Measurements from ENCODE around the gene TOMM40L.
"Not testable (repeated sequence)": the region's sequence is repeated elsewhere in the genome, so short reads cannot be mapped to it uniquely, and the experiment has no call there.

Gene TOMM40L

DNA sequence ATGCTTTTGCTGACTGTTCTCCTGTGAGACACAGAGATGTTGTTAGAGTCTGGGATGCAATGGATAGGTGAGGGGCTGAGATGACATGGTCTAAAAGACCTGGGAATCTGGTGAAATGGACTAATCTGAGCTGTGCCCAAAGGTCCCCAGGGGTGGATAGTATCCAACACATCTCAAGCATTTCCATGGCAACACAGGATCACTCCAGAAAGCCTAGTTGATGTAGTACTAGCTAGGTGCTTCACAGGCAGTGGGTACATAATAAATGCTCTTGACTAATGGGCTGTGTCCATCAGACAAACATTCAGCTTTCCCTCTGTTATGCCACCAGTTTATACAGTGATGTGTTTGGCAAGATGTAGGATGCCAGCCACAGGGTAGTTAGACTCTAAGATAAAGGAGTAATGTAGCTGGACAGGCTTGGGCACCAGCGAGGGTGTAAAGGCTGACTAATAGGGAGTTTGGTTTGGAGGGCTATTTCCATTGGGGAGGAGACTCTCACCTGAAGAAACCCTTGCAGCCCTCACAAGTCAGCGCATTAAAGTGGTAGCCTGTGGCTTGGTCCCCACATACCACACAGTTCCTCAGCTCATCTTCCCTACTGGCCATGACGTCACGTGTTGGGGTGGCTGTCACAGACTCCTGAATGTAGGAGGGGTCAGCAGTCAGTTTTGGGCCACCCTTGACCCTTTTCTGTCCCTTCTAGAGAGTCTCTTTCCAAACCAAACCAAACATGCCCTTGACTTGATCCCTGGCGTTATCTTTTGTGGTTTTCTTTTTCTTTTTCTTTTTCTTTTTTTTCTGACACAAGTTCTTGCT is 10.3 kb downstream of the TOMM40L start:
- no peaks in the 10 kb centered on the region for H3K9me3 Mint-ChIP-seq
- H3K27me3 Mint-ChIP-seq (ENCODE audit: low read depth) = no peaks in the 10 kb centered on the region
- no peak overlapping the region for H3K27ac Mint-ChIP-seq
- no peaks in the 10 kb centered on the region for H3K4me1 Mint-ChIP-seq
- TF ChIP-seq, protein P1, sequence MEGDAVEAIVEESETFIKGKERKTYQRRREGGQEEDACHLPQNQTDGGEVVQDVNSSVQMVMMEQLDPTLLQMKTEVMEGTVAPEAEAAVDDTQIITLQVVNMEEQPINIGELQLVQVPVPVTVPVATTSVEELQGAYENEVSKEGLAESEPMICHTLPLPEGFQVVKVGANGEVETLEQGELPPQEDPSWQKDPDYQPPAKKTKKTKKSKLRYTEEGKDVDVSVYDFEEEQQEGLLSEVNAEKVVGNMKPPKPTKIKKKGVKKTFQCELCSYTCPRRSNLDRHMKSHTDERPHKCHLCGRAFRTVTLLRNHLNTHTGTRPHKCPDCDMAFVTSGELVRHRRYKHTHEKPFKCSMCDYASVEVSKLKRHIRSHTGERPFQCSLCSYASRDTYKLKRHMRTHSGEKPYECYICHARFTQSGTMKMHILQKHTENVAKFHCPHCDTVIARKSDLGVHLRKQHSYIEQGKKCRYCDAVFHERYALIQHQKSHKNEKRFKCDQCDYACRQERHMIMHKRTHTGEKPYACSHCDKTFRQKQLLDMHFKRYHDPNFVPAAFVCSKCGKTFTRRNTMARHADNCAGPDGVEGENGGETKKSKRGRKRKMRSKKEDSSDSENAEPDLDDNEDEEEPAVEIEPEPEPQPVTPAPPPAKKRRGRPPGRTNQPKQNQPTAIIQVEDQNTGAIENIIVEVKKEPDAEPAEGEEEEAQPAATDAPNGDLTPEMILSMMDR (IDR thresholded peaks at IDR 0.05; ENCODE audit: unreplicated experiment in 3 of 3) = no peak
- H3K36me3 Mint-ChIP-seq (ENCODE audit: low read depth) = no peaks in the 10 kb centered on the region
- no peak overlapping the region for H3K4me3 Mint-ChIP-seq

DNA sequence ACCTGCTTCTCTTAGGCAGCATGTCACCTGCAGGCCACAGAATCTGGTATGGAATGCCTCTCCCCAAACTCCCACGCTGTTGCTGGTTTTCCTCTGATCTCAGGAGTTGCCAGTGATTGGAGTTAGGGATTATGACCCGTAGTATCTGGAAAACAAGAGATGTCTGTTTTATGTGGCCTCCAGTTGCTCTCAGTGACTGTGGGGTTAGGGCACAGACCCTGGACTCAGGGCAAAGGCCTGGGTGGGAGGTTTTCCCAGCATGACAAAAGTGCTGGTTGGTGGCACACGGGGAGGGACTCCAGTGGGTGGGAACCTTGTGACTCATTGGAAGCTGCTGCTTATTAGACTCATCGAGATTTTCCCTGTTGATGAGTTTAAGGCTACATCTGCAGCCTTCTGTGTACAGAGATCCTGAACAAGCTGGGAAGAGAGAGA is 12.2 kb downstream of the TOMM40L start, which contains the start of gene NR1I3:
TSS of gene NR1I3 (minus strand) at position 165 of the 435 bp plus-strand sequence. CDS start 1,638 bp downstream, outside the sequence.
- no peaks in the 10 kb centered on the region for H3K36me3 Mint-ChIP-seq (ENCODE audit: low read depth)
- no peaks in the 10 kb centered on the region for H3K9me3 Mint-ChIP-seq
- no peaks in the 10 kb centered on the region for H3K4me1 Mint-ChIP-seq
- no peak within 1 kb of the TSS for H3K27ac Mint-ChIP-seq
- TF ChIP-seq, protein P1 (IDR thresholded peaks at IDR 0.05; ENCODE audit: unreplicated experiment in 3 of 3) = no peak
- H3K27me3 Mint-ChIP-seq (ENCODE audit: low read depth) = no peaks in the 10 kb centered on the region
- H3K4me3 Mint-ChIP-seq = no peak within 1 kb of the TSS

DNA sequence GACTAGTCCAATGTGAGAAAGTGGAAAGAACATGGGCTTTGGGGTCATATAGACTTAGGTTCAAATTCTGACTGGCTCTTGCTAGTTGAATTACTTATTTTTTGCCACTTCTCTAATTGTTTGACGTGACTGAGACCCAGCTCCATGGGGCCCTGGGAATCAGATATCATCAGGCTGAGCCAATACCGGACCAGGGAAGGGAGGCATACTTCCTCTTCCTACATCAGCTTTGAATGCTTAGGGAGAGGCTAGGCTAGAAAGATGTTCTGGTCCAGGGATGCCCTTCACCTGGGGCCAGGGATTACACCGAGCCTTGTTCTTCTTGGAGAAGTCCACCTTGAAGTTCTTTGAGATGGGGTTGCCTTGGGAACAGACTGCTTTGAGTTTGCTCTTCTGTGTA is 15.8 kb downstream of the TOMM40L start:
- Mint-ChIP-seq H3K36me3 (ENCODE audit: low read depth) (no peaks in the 10 kb centered on the region), H3K27ac (no peak overlapping the region), H3K4me1 (no peaks in the 10 kb centered on the region), H3K4me3 (no peak overlapping the region), H3K27me3 (ENCODE audit: low read depth) (no peaks in the 10 kb centered on the region), H3K9me3 (no peaks in the 10 kb centered on the region)
- TF ChIP-seq, protein P1 (IDR thresholded peaks at IDR 0.05; ENCODE audit: unreplicated experiment in 3 of 3) = no peak

DNA sequence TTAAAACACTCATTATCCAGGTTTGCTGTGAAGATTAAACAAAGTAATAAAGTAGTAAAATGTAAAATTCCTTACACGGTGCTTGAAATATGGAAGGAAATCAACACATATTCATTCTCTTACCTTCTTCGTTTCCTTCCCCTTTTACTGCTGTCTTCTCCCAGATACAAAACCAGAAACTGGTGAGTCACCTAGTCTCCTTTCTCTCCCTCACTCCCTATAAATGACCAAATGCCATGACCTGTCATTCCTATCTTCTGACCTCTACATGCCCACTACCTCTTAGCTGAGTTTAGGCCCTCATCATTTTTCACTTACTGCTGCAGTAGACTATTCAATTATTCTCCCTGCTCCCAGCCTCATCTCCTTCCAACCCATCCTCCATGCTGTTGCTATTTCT is 16.5 kb downstream of the TOMM40L start:
- H3K36me3 Mint-ChIP-seq (ENCODE audit: low read depth) = no peaks in the 10 kb centered on the region
- no peaks in the 10 kb centered on the region for H3K27me3 Mint-ChIP-seq (ENCODE audit: low read depth)
- no peak overlapping the region for H3K4me3 Mint-ChIP-seq
- H3K27ac Mint-ChIP-seq = no peak overlapping the region
- no peaks in the 10 kb centered on the region for H3K4me1 Mint-ChIP-seq
- TF ChIP-seq, protein P1 (IDR thresholded peaks at IDR 0.05; ENCODE audit: unreplicated experiment in 3 of 3) = no peak
- no peaks in the 10 kb centered on the region for H3K9me3 Mint-ChIP-seq

DNA sequence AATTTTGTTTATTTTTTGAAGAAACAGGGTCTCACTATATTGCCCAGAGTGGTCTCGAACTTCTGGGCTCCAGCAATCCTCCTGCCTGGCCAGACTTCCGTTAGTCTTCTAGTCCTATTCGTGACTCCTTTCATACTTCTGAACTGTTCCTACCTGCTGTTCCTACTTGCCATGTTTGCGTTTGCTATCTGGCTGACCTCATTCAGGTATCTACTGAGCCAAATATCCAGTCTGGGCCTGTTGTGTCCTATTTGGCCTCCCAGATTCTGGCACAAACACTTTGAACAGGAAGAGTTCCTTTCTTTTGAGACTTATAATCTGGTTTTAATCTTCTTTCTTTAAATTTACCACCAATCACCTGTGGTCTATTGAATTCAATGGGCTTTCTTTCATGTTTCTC is 19.0 kb downstream of the TOMM40L start:
- Mint-ChIP-seq H3K27me3 (ENCODE audit: low read depth) (no peaks in the 10 kb centered on the region), H3K27ac (no peak overlapping the region), H3K36me3 (ENCODE audit: low read depth) (no peaks in the 10 kb centered on the region), H3K4me1 (no peaks in the 10 kb centered on the region), H3K4me3 (no peak overlapping the region), H3K9me3 (peaks cover 5% of the 10 kb centered on the region)
- TF ChIP-seq, protein P1 (IDR thresholded peaks at IDR 0.05; ENCODE audit: unreplicated experiment in 3 of 3) = no peak

DNA sequence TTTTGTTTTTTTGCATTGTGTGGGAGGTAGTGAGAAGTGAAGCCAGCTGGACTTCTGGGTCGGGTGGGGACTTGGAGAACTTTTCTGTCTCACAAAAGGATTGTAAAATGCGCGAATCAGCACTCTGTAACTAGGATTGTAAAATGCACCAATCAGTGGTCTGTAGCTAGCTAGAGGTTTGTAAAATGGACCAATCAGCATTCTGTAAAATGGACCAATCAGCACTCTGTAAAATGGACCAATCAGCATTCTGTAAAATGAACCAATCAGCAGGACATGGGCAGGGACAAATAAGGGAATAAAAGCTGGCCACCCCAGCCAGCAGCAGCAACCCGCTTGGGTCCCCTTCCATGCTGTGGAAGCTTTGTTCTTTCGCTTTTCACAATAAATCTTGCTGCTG is 24.2 kb downstream of the TOMM40L start:
- H3K36me3 Mint-ChIP-seq (ENCODE audit: low read depth); H3K4me3 Mint-ChIP-seq; H3K4me1 Mint-ChIP-seq; H3K27ac Mint-ChIP-seq; H3K27me3 Mint-ChIP-seq (ENCODE audit: low read depth): not testable (repeated sequence)
- H3K9me3 Mint-ChIP-seq = peaks cover 10% of the 10 kb centered on the region
